HEK293 (cell line): ENCODE measurements around the gene SLC6A17.

Experiments used
- CTCF ChIA-PET: fragments of 350-600 bp; formaldehyde crosslinking; extraction: SDS; loops from one replicate; lab custom pipeline; 2021; ENCODE audit warnings: antibody characterized with exemption; lab: Yijun Ruan, JAX
- POLR2A ChIA-PET: fragments of 300-600 bp; formaldehyde crosslinking; extraction: SDS; loops from one replicate; lab custom pipeline; 2020; ENCODE audit warnings: antibody characterized with exemption, inconsistent platforms; lab: Yijun Ruan, JAX
- H3K27ac ChIP-seq: fragments of 200-500 bp; sonication (Bioruptor generic); 2 replicates; pipeline ENCODE4 v1.5.1; 2014; ENCODE audit warnings: low read depth, low read length, control low read depth, inconsistent platforms; ENCODE audit errors: extremely low read depth
- H3K36me3 ChIP-seq, 2 experiments: fragments of 200-500 bp in 1 of 2; sonication (Bioruptor generic) in 1 of 2; 1 replicate in 1 of 2; 2 replicates in 1 of 2; pipeline ENCODE4 v1.5.1; 2014 to 2017; ENCODE audit warnings: inconsistent platforms in 2 of 2, low read length in 2 of 2; ENCODE audit not compliant: control insufficient read depth in 2 of 2, insufficient read depth in 1 of 2
- H3K4me1 ChIP-seq: fragments of 200-500 bp; sonication (Bioruptor generic); 2 replicates; pipeline ENCODE4 v1.5.1; 2014; ENCODE audit warnings: mild to moderate bottlenecking, low read length, inconsistent platforms; ENCODE audit not compliant: control insufficient read depth, insufficient read depth
- H3K4me3 ChIP-seq: 2 replicates; pipeline ENCODE4 v1.5.1; 2011; ENCODE audit warnings: low read depth, mild to moderate bottlenecking, control low read depth, low read length, moderate library complexity
- H3K9me3 ChIP-seq: fragments of 200-500 bp; sonication (Bioruptor generic); 2 replicates; pipeline ENCODE4 v1.5.1; 2014; ENCODE audit warnings: low read depth, low read length, inconsistent platforms; ENCODE audit not compliant: control insufficient read depth, insufficient read depth
- BCL11A ChIP-seq: fragments of 450-650 bp; formaldehyde crosslinking; IDR thresholded peaks from 2 replicates; pipeline ENCODE4 v1.5.1; 2016; ENCODE audit warnings: low read depth, missing biosample characterization, missing genetic modification characterization
- ELK4 ChIP-seq: IDR thresholded peaks from 2 replicates; pipeline ENCODE4 v1.6.1; 2011; ENCODE audit warnings: mild to moderate bottlenecking, low read depth, low read length, borderline replicate concordance
- GLI2 ChIP-seq: fragments of 450-650 bp; formaldehyde crosslinking; IDR thresholded peaks from 2 replicates; pipeline ENCODE4; 2017; ENCODE audit warnings: missing biosample characterization, missing genetic modification characterization, low read depth, borderline replicate concordance
- GLI4 ChIP-seq: fragments of 450-650 bp; formaldehyde crosslinking; IDR thresholded peaks from 2 replicates; pipeline ENCODE4 v1.5.1; 2016; ENCODE audit warnings: missing biosample characterization, missing genetic modification characterization
- IKZF3 ChIP-seq: fragments of 450-650 bp; IDR thresholded peaks from 2 replicates; pipeline ENCODE4 v1.5.0; 2018; ENCODE audit warnings: missing biosample characterization, mild to moderate bottlenecking, missing genetic modification characterization, moderate library complexity
- PRDM1 ChIP-seq: fragments of 450-650 bp; formaldehyde crosslinking; IDR thresholded peaks from 2 replicates; pipeline ENCODE4; 2016; ENCODE audit warnings: missing biosample characterization, missing genetic modification characterization
- SCRT1 ChIP-seq: fragments of 450-650 bp; formaldehyde crosslinking; IDR thresholded peaks from 2 replicates; pipeline ENCODE4 v1.5.1; 2016; ENCODE audit warnings: missing biosample characterization, missing genetic modification characterization, borderline replicate concordance
- SCRT2 ChIP-seq: fragments of 450-650 bp; formaldehyde crosslinking; IDR thresholded peaks from 2 replicates; pipeline ENCODE4 v1.5.1; 2016; ENCODE audit warnings: missing biosample characterization, missing genetic modification characterization
- YY1 ChIP-seq: fragments of 450-650 bp; formaldehyde crosslinking; IDR thresholded peaks from 2 replicates; pipeline ENCODE4 v1.5.1; 2018; ENCODE audit warnings: missing biosample characterization, missing genetic modification characterization
- ZBTB1 ChIP-seq: fragments of 450-650 bp; formaldehyde crosslinking; IDR thresholded peaks from 2 replicates; pipeline ENCODE4 v1.5.1; 2016; ENCODE audit warnings: missing biosample characterization, missing genetic modification characterization
- ZBTB11 ChIP-seq: fragments of 450-650 bp; formaldehyde crosslinking; conservative IDR thresholded peaks from 2 replicates; pipeline ENCODE4 v1.5.1; 2016; ENCODE audit warnings: low read depth, missing biosample characterization, missing genetic modification characterization
- ZBTB17 ChIP-seq: fragments of 450-650 bp; formaldehyde crosslinking; IDR thresholded peaks from 2 replicates; pipeline ENCODE4 v1.5.1; 2016; ENCODE audit warnings: missing biosample characterization, missing genetic modification characterization
- ZFP3 ChIP-seq: fragments of 450-650 bp; formaldehyde crosslinking; IDR thresholded peaks from 2 replicates; pipeline ENCODE4 v1.5.1; 2016; ENCODE audit warnings: low read depth, missing biosample characterization, missing genetic modification characterization
- ZNF114 ChIP-seq: fragments of 450-650 bp; formaldehyde crosslinking; IDR thresholded peaks from 2 replicates; pipeline ENCODE4 v1.5.0; 2017; ENCODE audit warnings: missing biosample characterization, missing genetic modification characterization
- ZNF138 ChIP-seq: fragments of 450-650 bp; formaldehyde crosslinking; IDR thresholded peaks from 2 replicates; pipeline ENCODE4 v1.5.1; 2016; ENCODE audit warnings: missing biosample characterization, missing genetic modification characterization, borderline replicate concordance
- ZNF140 ChIP-seq: fragments of 450-650 bp; formaldehyde crosslinking; IDR thresholded peaks from 2 replicates; pipeline ENCODE4 v1.5.1; 2016; ENCODE audit warnings: missing biosample characterization, missing genetic modification characterization
- ZNF184 ChIP-seq: fragments of 450-650 bp; IDR thresholded peaks from 2 replicates; pipeline ENCODE4 v1.5.1; 2018; ENCODE audit warnings: missing biosample characterization, mild to moderate bottlenecking, missing genetic modification characterization
- ZNF311 ChIP-seq: fragments of 450-650 bp; formaldehyde crosslinking; IDR thresholded peaks from 2 replicates; pipeline ENCODE4 v1.5.1; 2017; ENCODE audit warnings: missing biosample characterization, missing genetic modification characterization, borderline replicate concordance
- ZNF324 ChIP-seq: fragments of 450-650 bp; formaldehyde crosslinking; IDR thresholded peaks from 2 replicates; pipeline ENCODE4 v1.5.1; 2016; ENCODE audit warnings: missing biosample characterization, missing genetic modification characterization
- ZNF473 ChIP-seq: fragments of 450-650 bp; formaldehyde crosslinking; IDR thresholded peaks from 2 replicates; pipeline ENCODE4 v1.5.1; 2017; ENCODE audit warnings: missing biosample characterization, missing genetic modification characterization
- ZNF544 ChIP-seq: fragments of 450-650 bp; formaldehyde crosslinking; IDR thresholded peaks from 2 replicates; pipeline ENCODE4 v1.5.0; 2017; ENCODE audit warnings: missing biosample characterization, missing genetic modification characterization
- ZNF555 ChIP-seq: fragments of 450-650 bp; formaldehyde crosslinking; conservative IDR thresholded peaks from 2 replicates; pipeline ENCODE4 v1.5.1; 2017; ENCODE audit warnings: missing biosample characterization, mild to moderate bottlenecking, missing genetic modification characterization, inconsistent platforms
- ZNF645 ChIP-seq: fragments of 450-650 bp; formaldehyde crosslinking; IDR thresholded peaks from 2 replicates; pipeline ENCODE4; 2016; ENCODE audit warnings: missing biosample characterization, missing genetic modification characterization
- ZNF664 ChIP-seq: fragments of 450-650 bp; formaldehyde crosslinking; IDR thresholded peaks from 2 replicates; pipeline ENCODE4 v1.5.1; 2016; ENCODE audit warnings: missing biosample characterization, missing genetic modification characterization
- ZNF704 ChIP-seq: fragments of 450-650 bp; formaldehyde crosslinking; IDR thresholded peaks from 2 replicates; pipeline ENCODE4 v1.5.1; 2016; ENCODE audit warnings: missing biosample characterization, missing genetic modification characterization
- ZNF76 ChIP-seq: fragments of 450-650 bp; formaldehyde crosslinking; IDR thresholded peaks from 2 replicates; pipeline ENCODE4; 2016; ENCODE audit warnings: low read depth, missing biosample characterization, missing genetic modification characterization, borderline replicate concordance
- ZSCAN18 ChIP-seq: fragments of 450-650 bp; formaldehyde crosslinking; IDR thresholded peaks from 2 replicates; pipeline ENCODE4 v1.5.1; 2016; ENCODE audit warnings: missing biosample characterization, missing genetic modification characterization

SLC6A17 gene

GRCh38 chr1:110241516-110241915, 91.2 kb downstream of the SLC6A17 start:
- peaks cover 0 to 9% of the 10 kb centered on the region in 2 experiments; a peak in 1 of 3 replicates for H3K36me3 ChIP-seq
- H3K27ac ChIP-seq, result no peak overlapping the region
- H3K4me1 ChIP-seq, result no peaks in the 10 kb centered on the region
- ChIA-PET POLR2A (no interaction called here), CTCF (interaction anchor here (0.7 to 1.9 kb wide), 3 partner anchors 34 to 71 kb away, joined by 3 to 5 read pairs (median 4); no protein-coding TSS in a partner anchor)
- no peak for TF ChIP-seq ZNF473 (tag by site-specific recombination)
- no peak for TF ChIP-seq ZBTB11 (tag by site-specific recombination)
- TF ChIP-seq ZNF311, result no peak
- no peak for TF ChIP-seq ZNF324 (tag by site-specific recombination)
- TF ChIP-seq ZBTB17 (tag by site-specific recombination), result no peak
- no peak for TF ChIP-seq ZBTB1
- no peak for TF ChIP-seq ZNF664 (tag by site-specific recombination)
- no peak for TF ChIP-seq ZNF138 (tag by site-specific recombination)
- 0 out of 2 replicates have a peak, but pooled peaks have one; percentile 25 for TF ChIP-seq SCRT1 (tag by site-specific recombination)
- TF ChIP-seq SCRT2 (tag by site-specific recombination), result peak; percentile 70; the same call in 1 of the 2 replicates
- no peak for TF ChIP-seq GLI4
- TF ChIP-seq ZNF140 (tag by site-specific recombination), result no peak
- TF ChIP-seq ZNF704 (tag by site-specific recombination), result no peak
- TF ChIP-seq ZNF114 (tag by site-specific recombination), result no peak
- TF ChIP-seq ZNF555 (tag by site-specific recombination), result no peak
- no peak for TF ChIP-seq ZNF645 (tag by site-specific recombination)
- no peak for TF ChIP-seq YY1 (tag by site-specific recombination)
- TF ChIP-seq ZNF184 (tag by site-specific recombination), result no peak
- peak; percentile 80 for TF ChIP-seq ZFP3 (tag by site-specific recombination)
- no peaks in the 10 kb centered on the region for H3K9me3 ChIP-seq
- H3K4me3 ChIP-seq, result no peak overlapping the region

- Histone ChIP-seq H3K4me1 (no peaks in the 10 kb centered on the region), H3K9me3 (no peaks in the 10 kb centered on the region), H3K27ac (no peak overlapping the region), H3K4me3 (no peak overlapping the region), H3K36me3 (peaks cover 0 to 9% of the 10 kb centered on the region in 2 experiments; a peak in 1 of 3 replicates)
- ChIA-PET CTCF (interaction anchor here (0.8 kb wide), 1 partner anchor 45 kb away, joined by 4 read pairs; no protein-coding TSS in a partner anchor), POLR2A (no interaction called here)
- no peak for TF ChIP-seq ZNF76 (tag by site-specific recombination)
- no peak for TF ChIP-seq ZNF544 (tag by site-specific recombination)
- no peak for TF ChIP-seq ELK4
- no peak for TF ChIP-seq ZSCAN18 (tag by site-specific recombination)
- TF ChIP-seq BCL11A, result no peak
- no peak for TF ChIP-seq GLI2 (tag by site-specific recombination)
- no peak for TF ChIP-seq IKZF3
- TF ChIP-seq PRDM1, result no peak
Measured at GRCh38 chr1:110242062-110242461, 91.8 kb downstream of the SLC6A17 start.
